HG03565 (cell line): ENCODE measurements around the gene SERPINB1.
"Not testable (repeated sequence)": the region's sequence is repeated elsewhere in the genome, so short reads cannot be mapped to it uniquely, and the experiment has no call there.

ENCODE experiments used
- ATAC-seq: cut with Tn5 transposase; IDR thresholded peaks from one replicate; pipeline ENCODE4 v1.9.1; 2021; ENCODE audit warnings: mild to moderate bottlenecking, moderate library complexity; ENCODE audit not compliant: unreplicated experiment

Gene SERPINB1

DNA sequence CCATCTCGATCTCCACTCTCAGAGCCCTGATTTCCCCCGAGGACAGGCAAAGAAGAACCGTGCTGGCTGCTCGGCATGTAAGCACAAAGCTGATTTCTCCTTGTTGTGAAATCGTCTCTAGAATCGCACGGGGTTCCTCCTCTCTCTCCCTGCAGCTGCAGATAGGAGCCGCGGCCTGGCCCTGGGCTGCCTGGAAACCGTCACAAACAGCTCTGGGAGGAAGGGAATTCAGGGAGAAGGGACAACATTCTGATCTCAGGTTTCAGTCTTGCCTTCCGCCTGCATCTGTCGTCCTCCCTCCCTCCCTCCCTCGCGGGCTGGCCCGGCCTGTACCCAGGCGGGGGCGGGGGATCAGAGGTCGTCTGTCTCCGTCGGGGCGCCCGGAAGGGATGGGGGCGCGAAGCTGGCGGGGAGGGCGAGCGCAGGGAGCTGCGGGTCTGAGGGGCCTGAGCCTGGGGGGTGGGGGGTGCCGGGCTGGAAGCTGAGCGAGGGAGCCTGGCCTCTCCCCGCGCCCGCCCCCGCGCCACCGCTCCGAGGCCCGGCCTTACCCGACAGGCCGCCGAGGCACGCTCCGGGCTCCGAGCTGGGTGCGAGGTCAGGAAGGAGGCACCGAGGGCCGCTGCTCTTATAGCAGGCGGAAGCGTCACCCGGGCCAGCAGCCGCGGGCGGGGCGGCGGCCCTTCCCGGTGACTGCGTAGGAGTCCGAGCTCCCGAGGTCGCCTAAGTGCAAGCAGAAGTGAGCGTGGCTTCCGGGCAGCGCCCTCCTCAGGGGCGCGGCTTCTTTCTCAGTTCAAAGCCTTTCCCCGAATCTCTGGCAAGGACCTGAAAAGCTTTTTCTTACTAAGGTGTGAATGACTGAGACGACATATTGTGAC lies at the start of gene SERPINB1:
TSS of gene SERPINB1 (minus strand) at position 600 of the 875 bp plus-strand sequence. CDS start 1,277 bp downstream, outside the sequence.
- peak; percentile 36 for ATAC-seq

GRCh38 chr6:2890976-2891767 lies 49.5 kb upstream of the SERPINB1 start:
- no peak for ATAC-seq

DNA sequence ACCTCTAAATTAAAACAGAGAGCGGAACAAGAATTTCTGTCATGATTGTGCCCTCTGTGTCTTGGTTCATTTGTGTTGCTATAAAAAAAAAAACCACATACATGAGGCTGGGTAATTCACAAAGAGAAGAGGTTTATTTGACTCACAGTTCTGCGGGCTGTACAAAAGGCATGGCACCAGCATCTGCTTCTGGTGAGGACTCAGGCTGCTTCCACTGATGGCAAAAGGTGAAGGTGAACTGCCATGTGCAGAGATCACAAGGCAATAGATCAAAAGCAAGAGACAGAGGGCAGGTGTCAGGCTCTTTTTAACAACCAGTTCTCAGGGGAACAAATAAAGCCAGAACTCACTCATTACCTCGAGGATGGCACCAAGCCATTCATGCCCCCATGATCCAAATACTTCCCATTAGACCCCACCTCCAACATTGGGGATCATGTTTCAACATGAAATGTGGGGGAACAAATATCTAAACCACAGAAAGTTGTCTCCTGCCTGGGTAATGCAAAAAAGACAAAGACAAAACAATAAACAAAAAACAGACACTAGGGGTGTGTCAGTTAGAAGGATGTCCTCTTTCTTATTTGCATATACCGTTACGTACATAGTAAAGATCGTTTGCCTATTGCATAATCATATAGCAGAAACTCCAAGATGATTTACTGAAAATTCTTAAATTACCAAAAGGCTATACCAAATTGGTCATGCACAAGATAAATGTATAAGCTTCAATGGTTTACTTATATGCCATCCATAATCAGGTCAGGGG lies 44.5 kb upstream of the SERPINB1 start:
- no peak for ATAC-seq

- ATAC-seq, result no peak
Observed at GRCh38 chr6:2884804-2885203, 43.1 kb upstream of the SERPINB1 start.

GRCh38 chr6:2883673-2884072 lies 42.0 kb upstream of the SERPINB1 start:
- ATAC-seq, result no peak

GRCh38 chr6:2881423-2881822 lies 39.8 kb upstream of the SERPINB1 start:
- ATAC-seq, result peak; percentile 78

DNA sequence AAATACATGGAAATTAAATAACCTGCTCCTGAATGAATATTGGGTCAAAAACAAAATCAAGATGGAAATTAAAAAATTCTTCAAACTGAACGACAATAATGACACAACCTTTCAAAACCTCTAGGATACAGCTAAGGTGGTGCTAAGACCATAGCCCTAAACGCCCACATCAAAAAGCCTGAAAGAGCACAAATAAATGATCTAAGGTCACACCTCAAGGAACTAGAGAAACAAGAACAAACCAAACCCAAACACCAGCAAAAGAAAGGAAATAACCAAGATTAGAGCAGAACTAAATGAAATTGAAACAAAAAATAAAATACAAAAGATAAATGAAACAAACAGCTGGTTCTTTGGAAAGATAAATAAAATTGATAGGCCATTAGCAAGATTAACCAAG lies 38.5 kb upstream of the SERPINB1 start:
- not testable (repeated sequence) for ATAC-seq

GRCh38 chr6:2877960-2878359 lies 36.3 kb upstream of the SERPINB1 start:
- ATAC-seq, result no peak

- ATAC-seq, result no peak
Observed at GRCh38 chr6:2877057-2877882, 35.6 kb upstream of the SERPINB1 start.

GRCh38 chr6:2876210-2877056 lies 34.8 kb upstream of the SERPINB1 start:
- no peak for ATAC-seq

DNA sequence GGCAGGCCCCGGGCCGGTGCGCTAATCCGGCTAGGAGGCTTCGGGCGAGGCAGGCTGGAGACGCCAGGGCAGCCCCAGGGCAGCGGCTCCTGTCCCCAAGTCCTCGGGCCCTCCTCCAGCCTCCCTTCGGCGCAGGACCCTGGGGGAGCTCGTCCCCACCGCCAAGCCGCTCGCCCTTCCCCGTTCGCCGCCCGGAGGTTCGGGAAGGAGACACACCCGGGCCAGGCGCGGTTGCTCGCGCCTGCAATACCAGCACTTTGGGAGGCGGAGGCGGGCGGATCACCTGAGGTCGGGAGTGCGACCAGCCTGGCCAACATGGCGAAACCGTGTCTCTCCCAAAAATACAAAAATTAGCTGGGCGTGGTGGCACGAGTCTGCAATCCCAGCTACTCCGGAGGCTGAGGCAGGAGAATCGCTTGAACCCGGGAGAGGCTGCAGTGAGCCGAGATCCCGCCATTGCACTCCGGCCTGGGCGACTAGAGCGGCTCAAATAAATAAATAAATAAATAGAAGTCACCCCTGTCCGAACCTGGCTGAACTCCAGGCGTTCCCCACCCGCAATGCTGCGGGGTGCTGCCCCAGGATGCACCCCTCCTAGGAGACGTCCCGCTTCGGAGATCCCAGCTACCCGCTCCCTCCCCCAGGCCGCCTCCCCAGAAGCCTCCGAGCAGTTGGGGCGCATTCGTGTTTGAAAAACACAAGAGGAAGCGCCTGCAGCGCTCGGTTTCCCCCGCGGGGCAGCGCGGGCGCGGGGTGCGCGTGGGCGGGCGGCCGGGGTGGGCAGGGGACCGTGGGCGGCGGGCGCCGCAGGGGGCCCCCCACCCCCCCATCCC lies 33.9 kb upstream of the SERPINB1 start:
- ATAC-seq, result no peak

- ATAC-seq, result no peak
Observed at GRCh38 chr6:2873643-2874042, 32.0 kb upstream of the SERPINB1 start.

GRCh38 chr6:2872423-2873358 lies 31.0 kb upstream of the SERPINB1 start:
- no peak for ATAC-seq

GRCh38 chr6:2871953-2872352 lies 30.3 kb upstream of the SERPINB1 start:
- no peak for ATAC-seq

GRCh38 chr6:2871102-2871501 lies 29.4 kb upstream of the SERPINB1 start:
- ATAC-seq, result no peak

- no peak for ATAC-seq
Observed at GRCh38 chr6:2870046-2870636, 28.5 kb upstream of the SERPINB1 start.

DNA sequence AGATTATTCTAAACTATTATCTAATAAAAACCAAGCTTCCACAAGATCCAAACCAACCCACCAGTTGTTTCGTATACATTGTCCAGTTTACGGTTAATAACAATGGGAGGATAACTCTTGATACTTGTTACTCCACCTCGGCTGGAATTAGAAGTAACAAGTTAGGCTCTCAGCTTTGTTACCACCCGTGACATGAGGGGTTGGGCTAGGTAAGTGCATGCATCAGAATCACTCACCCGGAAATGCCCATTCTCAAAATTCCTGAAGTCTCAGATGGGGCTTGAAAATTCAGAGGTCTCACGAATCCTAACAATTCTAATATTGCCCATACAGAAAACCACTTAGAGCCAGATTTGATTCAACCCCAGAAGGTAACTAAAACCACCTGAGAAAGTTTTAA lies 27.0 kb upstream of the SERPINB1 start:
- ATAC-seq, result no peak
